GM18502 (cell line): ENCODE results near the gene ABCC8.

Experiments used
- ATAC-seq: cut with Tn5 transposase; IDR thresholded peaks from one replicate; pipeline ENCODE4 v1.9.1; 2021; ENCODE audit warnings: mild to moderate bottlenecking; ENCODE audit not compliant: unreplicated experiment, poor library complexity

ABCC8 gene

DNA sequence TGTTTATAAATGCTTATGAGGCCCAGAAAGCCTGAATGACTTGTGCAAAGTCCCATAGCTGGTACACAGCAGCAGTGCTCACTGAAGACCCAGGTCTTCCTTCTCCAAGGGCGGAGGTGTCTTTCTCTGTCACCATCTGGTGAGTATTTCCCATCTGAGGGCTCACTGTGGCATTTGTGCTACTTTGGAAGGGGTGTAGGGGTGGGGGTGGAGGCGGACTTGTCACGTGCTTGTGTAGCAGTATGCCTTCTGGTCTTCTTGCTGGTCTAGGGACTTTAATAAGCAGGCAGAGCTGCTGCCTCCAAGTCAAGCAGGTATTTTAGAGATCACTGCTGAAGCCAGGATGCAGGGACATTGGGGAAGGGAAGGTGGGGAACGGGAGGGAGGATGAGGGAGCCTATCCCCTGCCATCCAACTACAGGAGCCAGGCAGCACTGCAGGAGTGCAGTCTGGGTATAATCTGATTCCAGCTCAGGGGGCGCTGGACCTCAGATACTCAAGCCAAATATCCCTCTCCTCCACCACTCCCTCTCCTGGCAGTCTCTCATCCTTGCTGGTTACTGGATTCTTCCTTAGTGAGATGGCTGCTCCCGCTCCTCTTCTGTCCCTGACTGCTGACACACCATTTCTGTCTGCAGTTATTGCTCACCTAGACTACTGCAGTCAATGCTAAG is 3.4 kb downstream of the ABCC8 start:
- no peak for ATAC-seq

DNA sequence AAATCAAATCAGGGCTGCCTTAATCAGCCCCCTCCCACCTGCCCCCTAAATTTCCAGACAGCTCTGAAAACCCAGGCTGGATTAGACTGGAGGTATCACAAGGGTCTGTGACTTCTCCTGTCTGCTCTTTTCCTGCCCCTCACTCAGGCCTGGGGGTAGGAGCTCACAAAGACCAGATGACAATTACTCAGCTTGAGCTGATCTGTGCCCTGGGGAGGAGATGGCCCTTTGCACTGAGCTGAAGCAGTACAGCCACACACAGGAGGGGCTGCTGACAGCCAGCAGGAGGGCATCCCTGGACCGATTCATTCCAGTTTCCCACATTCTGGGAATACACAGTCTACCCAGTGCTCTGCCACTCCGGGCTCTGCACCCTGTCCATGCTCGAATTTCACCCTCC is 4.2 kb downstream of the ABCC8 start:
- ATAC-seq: no peak

DNA sequence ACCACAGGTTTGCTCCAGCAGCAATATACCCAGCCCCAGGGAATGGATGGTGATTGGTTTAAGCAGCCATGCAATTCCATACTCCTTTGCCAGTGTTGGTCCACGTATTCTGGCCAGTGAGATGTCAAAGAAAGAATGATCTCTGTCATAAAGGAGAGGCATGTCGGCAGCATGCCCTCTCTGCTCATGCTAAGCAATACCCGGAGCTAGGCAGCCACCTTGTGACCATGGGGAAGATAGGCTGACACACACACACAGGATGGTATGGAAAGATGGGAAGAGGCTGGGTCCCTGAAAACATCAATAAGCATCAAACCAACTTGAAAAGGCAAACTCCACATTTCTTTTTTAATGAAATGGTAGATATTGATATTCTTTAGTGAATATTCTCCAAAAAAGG is 5.1 kb downstream of the ABCC8 start:
- no peak for ATAC-seq

DNA sequence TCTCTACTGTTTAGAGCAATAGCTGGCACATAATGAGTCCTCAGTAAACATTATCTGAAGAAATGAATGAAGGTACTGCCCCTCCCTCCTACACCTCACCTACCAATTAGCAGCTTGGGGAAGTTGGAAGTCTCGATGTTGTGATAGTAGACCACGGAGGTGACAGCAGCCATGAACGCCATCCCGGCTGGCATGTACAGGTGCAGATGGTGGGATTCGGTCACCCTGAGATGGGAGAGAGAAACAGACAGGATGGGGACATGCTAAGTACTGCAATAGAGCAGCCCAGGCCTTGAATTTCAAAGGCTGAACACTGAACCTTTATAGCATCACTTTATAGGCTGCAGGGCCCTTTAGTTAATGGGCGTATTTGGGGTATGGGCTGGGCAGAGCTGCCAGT is 6.6 kb downstream of the ABCC8 start:
- ATAC-seq: no peak

DNA sequence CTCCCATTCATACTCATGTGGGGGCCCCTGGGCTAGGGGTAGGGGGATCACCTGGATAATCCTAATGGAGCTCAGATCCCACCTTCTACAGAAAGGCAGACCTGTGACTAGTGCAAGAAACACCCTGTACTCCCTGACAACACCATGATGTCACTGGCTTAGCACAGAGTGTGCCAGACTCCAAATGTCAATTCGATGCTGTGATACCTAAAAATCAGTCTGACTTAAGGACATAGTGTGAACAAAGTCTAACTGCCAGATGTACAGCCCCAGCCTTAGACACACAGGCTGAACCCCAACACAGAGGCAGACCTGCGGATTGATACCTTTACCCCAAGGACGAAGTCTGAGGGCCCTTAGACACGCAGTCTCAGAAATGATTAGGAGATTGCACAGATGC is 8.5 kb downstream of the ABCC8 start:
- no peak for ATAC-seq

DNA sequence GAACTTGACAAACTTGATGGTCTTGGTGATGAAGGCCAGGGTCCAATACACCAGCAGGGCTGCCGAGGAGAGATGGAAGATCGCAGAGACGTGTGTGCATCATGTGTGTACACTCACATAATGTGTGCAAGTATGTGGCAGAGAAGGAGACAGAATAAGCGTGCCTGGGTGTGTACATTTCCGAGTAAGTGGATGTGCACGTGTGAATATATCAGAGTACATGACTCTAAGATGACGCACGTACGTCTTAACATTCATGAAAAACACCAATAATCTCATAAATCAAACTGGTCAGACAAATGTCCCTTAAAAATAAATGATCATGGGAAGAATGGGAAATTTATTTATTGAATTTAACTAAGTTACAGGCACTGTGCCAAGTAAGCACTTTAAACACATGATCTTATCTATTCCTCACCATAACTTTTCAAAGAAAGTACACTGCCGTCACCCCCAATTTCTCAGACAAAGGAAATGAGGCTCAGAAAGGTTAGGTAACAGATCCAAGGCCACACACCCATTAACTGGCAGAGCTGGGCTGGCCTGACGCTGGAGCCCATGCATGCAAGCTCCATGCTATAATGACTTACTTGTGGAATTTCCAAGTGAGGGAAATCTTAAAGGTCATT is 13.0 kb downstream of the ABCC8 start:
- ATAC-seq: no peak

DNA sequence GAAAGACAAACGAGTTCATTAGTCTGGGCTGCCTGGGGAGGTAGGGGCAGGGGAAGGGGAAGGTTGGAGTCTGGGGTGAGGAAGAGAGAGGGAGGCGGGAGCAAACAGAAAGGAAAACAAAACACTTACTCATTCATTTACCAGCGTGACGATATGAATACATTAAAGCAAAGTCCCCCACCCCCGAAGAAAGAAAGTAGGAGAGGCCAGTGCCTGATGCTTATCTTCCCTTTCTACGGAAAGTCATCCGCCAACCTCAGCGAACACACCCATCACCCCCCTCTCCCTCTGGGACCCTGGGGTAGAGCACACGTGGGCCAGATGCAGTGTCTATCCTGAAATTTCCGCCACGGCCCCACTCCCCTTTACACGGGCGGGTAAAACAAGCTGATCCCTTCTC is 13.7 kb downstream of the ABCC8 start:
- ATAC-seq: no peak

DNA sequence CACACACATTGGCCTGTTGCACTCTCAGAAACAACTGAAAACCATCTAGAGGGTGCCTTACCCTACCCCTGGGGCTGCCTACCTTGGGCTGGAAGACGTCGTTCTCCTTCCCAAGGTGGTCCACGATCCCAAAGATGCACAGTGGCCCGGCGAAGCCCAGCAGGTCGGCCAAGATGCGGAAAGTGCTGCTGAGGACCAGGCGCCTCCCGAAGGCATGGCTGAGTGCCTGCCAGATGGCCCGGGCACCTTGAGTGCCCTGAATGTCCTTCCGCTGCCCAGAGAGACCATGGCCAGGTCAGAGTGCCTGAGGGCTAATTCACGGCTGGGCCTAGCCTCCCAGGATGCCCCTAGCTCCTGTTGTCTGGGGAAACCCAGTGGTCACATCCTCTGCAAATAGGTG is 16.2 kb downstream of the ABCC8 start:
- no peak for ATAC-seq

DNA sequence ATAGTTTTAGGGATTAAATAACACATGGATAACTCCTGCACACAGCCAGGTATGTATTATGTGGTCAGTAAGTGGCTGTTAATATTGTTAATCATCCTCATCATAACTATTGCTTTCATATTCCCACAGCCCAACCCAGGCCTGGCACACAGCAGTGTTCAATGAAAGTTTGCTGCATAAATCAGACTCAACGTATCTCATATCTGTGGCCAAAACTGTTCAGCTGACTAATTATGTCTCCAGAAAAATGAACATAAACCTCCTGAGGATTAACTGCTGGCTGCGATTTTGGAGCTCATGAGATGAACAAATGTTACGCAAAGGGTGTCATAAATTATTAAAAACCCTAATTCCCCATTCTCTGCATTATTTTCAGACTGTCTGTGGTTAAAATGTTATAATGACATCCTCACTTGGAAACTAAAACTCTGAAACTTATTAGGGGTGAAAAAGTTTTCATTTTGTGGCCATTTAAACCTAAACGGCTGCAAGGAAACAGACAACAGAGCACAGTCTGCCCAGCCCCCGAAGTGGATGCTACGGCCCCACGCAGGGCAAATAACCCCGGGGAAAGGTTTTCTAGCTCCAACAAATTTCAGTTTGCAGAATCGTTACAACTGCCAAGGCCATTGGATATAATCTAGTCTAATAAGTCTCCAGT is 17.3 kb downstream of the ABCC8 start:
- ATAC-seq: no peak

DNA sequence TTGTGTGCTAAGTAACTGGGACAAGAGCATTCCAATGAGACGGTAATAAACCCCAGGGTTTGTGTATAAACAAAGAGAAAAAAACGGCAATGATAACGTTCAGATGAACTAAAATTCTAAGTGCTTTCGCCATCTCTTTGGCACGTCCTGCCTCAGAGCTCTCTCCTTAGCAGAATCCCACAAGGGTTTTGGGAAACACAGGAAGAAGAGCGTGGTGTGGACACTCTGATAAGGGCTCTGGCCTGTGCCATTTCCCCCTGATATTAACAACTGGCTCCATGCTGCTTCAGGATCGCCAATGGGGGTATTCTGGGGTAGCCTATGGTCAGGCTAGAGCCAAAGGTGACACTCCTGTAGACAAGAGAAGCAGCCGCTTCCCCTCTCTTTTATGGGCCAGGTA is 18.4 kb downstream of the ABCC8 start:
- ATAC-seq: no peak

DNA sequence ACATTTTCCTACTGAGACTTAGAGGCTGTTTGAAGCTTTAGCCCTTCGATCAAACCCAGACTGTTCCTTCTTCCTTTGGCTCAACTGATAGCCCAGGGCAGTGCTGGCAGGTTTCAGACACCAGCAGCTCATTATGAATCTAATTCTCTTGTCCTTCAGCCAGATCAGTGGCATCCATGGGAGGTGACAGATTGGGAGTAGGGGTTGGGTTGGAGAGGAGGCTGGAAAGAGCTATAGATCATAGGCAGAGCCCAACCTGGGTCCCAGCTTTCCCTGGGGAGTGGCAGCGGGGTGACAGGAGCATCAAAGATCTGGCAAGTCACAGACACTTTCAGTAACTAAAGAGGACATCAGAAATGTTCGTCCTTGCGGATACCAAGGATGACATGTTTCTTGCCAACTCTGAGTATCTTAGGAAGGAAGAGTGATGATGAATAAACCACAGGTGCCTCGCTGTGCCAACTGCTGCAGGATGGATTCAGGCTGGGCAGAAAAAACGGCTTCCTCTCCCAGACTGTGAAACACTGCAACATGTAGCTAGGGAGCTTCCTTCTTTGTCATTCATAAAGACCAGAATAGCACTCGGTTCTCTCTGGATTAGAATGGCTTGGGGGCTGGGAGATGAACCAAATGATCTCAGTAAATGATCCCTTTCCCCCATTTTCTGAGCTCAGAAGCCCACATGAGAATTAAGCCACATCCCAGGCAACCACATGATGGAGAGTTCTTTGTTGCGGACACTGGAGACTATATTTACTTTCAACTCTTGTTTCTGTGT is 19.1 kb downstream of the ABCC8 start:
- no peak for ATAC-seq

DNA sequence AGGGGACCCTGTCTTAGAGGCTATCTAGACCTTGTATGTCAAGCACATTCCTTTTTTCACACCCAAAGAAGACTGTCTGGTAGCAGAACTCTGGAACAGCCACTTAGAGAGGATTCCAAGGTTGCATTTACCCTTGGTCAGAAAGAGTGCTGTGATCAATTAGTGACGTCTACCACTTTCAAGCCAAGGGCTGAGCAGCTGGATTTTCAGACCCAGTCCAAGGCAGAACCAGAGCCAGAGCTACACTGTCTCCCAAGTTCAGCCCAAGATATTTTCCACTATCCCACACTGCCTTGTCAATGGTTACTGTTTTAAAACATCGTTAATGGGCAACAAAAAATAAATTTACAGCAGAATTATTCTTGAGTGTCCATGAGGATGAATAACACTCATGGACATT is 24.0 kb downstream of the ABCC8 start:
- ATAC-seq: no peak

DNA sequence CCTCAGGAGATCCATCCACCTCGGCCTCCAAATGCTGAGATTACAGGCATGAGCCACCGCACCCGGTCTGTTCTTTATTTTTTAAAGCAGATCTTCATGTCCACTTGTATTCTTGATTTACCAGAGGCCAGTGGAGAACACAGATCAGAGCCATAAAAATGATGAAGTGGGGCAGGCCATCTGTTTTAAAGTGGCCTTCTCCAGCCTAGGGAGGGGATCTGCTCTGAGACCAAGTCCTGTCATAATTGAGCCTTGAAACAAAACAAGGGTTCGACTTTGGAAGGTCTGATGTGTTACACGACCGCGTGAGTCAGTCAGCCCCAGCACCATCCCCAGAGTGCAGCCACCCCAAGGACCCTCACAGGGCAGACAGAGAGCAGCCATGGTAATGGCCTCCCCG is 27.5 kb downstream of the ABCC8 start:
- ATAC-seq: no peak

DNA sequence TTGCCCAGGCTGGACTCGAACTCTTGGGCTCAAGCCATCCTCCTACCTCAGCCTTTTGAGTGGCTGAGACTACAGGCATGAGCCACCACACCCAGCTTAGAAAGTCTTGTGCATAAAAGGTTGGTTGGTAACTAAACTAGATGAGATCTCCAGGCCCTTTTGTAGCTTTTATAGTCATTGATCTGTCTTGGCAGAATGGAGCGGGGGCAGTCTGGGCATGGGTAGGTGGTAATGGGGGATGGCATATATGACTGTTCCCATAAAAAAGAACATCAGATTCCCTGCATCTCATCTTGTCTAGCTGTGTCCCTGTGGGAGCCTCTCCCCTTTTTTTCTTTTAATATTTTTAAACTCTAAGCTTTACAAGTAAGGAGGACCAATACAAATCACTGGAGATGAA is 30.2 kb downstream of the ABCC8 start:
- ATAC-seq: no peak

DNA sequence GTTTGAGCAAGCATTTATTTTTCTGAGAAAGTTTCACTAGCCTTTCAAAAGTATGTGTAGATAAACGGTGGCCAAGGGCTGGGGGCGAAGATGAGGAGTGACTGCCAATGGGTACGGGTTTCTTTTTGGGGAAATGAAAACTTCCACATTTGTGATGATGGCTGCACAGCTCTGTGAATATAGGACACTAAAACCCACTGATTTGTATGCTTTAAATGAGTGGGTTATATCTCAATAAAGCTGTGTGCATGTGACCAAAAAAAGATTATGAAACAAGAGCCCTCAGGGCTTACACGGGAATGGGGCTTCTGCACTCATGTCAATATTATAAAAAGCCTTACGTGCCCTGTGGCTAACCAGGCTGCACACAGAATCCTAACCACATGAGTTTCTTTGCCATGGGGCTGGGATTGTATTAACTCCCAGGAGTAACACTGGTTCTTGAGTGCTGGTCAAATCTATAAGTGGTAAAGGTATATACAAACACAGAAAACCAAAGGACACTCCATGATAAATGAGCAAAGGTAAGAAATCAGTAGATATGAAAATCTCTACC is 31.3 kb downstream of the ABCC8 start:
- ATAC-seq: no peak

DNA sequence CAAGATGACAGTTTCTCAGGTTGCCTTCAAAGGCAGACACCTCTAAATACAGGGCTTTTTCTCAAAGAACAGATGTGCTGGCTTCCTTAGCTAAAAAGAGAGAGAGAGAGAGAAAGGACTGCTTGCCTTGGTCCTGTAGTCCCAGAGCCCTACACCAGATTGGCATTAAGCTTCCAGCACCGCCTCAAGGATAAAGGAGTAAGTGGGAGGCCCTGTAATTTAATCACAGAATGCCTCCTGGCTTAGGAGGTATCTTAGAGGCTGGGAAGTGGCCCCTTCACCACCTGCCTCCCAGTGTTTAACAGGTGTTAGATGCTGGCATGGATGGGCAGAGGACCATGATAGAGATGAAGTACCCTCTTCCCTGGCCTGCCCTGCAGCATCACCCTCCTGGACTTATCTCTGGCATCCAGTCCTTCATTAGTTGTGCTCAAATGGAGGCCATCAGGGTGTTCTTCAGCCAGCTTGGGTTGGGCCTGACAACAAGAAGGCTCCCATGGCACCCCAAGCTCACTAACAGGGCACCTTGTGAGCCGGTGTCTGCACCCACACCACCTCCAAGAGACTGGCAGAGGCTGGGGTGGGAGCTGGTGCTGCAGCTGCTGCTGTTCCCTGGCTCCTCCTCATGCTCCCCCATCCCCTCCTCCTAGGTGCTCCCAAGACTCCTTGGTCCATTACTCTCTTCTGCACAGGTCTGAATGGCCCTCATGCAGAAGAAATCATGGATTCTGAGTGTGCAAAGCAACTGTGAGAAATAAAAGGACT is 32.5 kb downstream of the ABCC8 start:
- no peak for ATAC-seq

DNA sequence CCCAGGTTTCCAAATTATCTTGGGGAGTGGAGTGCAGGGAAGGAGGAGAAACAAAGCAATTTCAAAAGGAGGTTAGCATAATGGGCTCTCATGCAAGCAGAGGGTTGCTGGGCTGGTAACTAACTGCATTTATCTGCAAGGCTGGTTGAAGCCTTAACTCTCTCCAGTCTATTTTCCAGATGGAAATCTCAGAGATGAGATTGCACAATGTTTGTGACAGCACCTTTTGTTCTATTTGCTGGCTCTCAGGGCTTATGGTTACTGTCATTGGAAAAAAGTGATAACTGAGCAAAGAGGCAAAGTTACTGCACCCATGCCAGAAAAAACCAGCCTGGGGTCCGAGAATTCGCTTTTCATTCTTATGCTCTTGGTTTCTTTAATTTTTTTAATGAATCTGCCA is 33.2 kb downstream of the ABCC8 start:
- no peak for ATAC-seq

DNA sequence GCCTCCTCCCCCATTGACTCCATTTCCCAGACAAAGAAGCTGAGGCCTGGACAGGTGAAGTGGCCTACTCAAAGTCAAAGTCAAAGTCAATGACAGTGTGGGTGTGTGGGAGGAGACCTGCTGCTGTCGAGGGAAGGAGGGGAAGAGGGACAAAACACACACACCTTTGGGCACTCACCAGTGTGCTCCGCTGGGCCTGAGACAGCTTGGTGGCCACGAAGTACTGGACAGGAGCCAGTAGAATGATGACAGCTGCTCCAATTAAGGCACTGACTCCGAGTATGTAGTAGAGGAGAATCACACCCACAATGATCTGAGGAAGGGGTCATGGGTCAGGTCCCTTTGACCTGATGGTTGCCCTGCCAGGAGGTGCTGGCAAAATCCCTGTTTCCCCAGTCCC is 33.6 kb downstream of the ABCC8 start:
- no peak for ATAC-seq

DNA sequence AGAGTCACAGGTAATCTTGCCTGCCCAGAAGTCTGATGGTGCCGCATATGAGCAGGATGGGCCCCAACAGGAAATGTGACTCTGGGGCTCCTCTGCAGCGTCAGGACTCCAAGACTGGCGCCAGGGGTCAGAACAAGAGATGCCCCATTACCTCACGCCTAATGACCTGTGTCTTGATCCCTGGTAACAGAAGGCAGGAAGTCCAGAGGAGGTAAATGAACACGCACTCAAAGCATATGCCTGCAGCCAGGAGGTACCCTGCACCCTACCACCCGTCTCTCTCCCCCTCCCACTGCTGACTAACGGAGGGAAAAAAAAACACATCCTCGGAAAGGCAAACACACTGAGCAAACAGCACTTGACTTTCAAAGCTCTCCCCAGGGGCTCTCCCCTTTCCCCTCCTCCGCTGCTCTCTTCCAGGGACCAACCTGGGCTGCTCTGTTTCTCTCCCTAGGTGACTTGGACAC is 37.3 kb downstream of the ABCC8 start:
- ATAC-seq: no peak

DNA sequence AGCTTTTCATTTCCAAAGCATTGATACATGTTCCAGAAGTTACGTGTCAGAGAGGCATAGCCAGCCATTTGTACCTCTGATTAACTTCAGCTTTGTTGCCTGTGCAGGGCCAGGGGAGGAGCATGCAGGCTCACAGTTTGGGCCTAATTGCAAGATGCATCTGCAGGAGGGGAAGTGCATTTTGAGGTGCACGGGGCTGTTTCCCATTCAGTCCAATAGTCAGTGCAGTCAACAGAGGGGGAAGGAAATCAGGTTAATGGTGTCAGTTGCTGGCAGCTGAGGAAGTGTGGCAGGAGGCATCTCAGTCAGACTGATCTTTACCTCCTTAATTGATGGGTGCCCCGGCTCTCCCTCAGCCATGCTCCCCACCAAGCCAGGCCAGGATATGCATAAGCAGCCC is 39.3 kb downstream of the ABCC8 start:
- ATAC-seq: no peak
